ENCODE measurements around the gene TMEM87A.

The TMEM87A gene

GRCh38 chr15:42182328-42182886 is 90.8 kb downstream of the TMEM87A start:
- TF ChIP-seq CTCF (conservative IDR thresholded peaks at IDR 0.05; ENCODE audit: low read depth, low read length) = no peak
- no peak overlapping the region for H3K4me3 ChIP-seq (ENCODE audit: low read depth, low read length)
- no peak for DNase-seq (ENCODE audit: low read depth)

GRCh38 chr15:42178056-42178455 is 95.2 kb downstream of the TMEM87A start:
- no peak for DNase-seq (ENCODE audit: low read depth)
- TF ChIP-seq CTCF (conservative IDR thresholded peaks at IDR 0.05; ENCODE audit: low read depth, low read length) = no peak
- H3K4me3 ChIP-seq (ENCODE audit: low read depth, low read length) = no peak overlapping the region

DNA sequence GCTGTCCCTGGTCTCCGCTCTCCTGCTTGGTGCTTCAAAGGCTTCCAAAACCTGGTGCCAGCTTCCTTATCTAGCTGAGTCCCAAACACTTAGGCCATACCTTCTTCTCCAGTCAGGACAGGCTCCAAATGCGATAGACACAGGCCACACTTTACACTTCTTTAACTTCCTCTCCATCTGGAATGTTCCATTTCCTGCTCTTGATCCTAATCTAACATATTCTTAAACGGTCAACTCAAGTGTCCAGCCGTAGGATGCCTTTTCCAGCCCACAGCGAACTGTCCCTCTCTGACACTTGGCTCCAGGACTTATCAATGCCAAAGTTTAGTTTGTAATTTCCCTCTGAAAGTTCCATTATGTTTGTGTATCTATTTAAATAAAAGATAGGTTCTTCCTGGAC is 97.6 kb downstream of the TMEM87A start:
- DNase-seq (ENCODE audit: low read depth) = no peak
- no peak for TF ChIP-seq CTCF (conservative IDR thresholded peaks at IDR 0.05; ENCODE audit: low read depth, low read length)
- no peak overlapping the region for H3K4me3 ChIP-seq (ENCODE audit: low read depth, low read length)

DNA sequence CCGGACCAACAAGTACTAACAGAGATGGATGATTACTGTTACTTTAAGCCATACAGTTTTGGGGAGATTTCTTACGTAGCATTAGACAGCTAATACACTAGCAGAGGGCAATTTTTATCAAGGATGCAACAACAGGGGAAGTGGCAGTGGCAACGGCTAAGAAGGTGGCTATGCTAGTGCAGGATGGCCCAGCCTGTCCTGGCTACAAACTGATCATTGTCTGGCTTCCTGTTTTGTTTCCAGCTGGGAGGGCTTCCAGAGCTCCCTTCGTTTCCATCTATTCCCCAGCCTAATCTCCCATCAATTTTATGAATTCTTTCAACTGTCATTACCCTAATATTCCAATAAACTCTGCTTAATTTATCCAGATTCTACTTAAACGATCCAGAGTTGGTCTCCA is 100.8 kb downstream of the TMEM87A start:
- no peak for TF ChIP-seq CTCF (conservative IDR thresholded peaks at IDR 0.05; ENCODE audit: low read depth, low read length)
- DNase-seq (ENCODE audit: low read depth) = no peak
- no peak overlapping the region for H3K4me3 ChIP-seq (ENCODE audit: low read depth, low read length)

DNA sequence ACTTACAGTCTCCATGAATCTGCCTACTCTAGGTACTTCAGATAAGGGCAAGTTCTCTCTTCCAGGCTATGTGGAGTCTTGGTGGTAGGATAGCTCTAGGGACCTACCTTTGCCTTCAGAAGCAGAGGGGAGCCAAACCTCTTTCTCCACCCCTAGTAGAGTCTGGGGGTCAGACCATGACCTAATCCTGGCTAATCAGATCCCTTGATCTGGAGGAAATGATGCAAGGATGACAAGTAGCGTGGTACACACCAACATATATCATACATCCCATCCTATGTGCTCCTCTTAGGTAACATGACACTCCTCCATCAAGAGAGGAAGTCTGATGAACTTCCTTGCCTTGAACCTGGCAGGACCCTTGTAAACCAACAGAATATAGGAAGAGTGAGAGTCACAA is 101.4 kb downstream of the TMEM87A start:
- no peak for TF ChIP-seq CTCF (conservative IDR thresholded peaks at IDR 0.05; ENCODE audit: low read depth, low read length)
- no peak for DNase-seq (ENCODE audit: low read depth)

GRCh38 chr15:42171122-42171521 is 102.1 kb downstream of the TMEM87A start:
- no peak overlapping the region for H3K4me3 ChIP-seq (ENCODE audit: low read depth, low read length)
- no peak for DNase-seq (ENCODE audit: low read depth)
- TF ChIP-seq CTCF (conservative IDR thresholded peaks at IDR 0.05; ENCODE audit: low read depth, low read length) = no peak

More for the DNA sequence above, 101.4 kb downstream of the TMEM87A start:
- no peak overlapping the region for H3K4me3 ChIP-seq (ENCODE audit: low read depth, low read length)

- TF ChIP-seq CTCF (conservative IDR thresholded peaks at IDR 0.05; ENCODE audit: low read depth, low read length) = no peak
- no peak for DNase-seq (ENCODE audit: low read depth)
- no peak overlapping the region for H3K4me3 ChIP-seq (ENCODE audit: low read depth, low read length)
These were observed 106.8 kb downstream of the TMEM87A start for GRCh38 chr15:42166225-42166940.
